Tibial nerve (tissue), 4 donors: ENCODE results near the gene C3orf22.

ENCODE experiments used
- EP300 ChIP-seq, 2 donors: sonication (generic); formaldehyde crosslinking; IDR thresholded peaks; one replicate each; pipeline ENCODE4 v1.6.1; 2017; ENCODE audit warnings: antibody characterized with exemption in 2 of 2, mild to moderate bottlenecking in 1 of 2
- TF ChIP-seq, protein P1 (sequence below), 5 experiments: fragments of 200-600 bp in 3 of 5; fragments of 450-650 bp in 2 of 5; sonication (generic) in 3 of 5; IDR thresholded peaks; one replicate each; pipeline ENCODE4 v1.5.1; 2016 to 2019; ENCODE audit warnings: antibody characterized with exemption in 5 of 5, mild to moderate bottlenecking in 3 of 5, moderate library complexity in 2 of 5

- TF ChIP-seq, protein P1, sequence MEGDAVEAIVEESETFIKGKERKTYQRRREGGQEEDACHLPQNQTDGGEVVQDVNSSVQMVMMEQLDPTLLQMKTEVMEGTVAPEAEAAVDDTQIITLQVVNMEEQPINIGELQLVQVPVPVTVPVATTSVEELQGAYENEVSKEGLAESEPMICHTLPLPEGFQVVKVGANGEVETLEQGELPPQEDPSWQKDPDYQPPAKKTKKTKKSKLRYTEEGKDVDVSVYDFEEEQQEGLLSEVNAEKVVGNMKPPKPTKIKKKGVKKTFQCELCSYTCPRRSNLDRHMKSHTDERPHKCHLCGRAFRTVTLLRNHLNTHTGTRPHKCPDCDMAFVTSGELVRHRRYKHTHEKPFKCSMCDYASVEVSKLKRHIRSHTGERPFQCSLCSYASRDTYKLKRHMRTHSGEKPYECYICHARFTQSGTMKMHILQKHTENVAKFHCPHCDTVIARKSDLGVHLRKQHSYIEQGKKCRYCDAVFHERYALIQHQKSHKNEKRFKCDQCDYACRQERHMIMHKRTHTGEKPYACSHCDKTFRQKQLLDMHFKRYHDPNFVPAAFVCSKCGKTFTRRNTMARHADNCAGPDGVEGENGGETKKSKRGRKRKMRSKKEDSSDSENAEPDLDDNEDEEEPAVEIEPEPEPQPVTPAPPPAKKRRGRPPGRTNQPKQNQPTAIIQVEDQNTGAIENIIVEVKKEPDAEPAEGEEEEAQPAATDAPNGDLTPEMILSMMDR (IDR thresholded peaks at IDR 0.05) = no peak
- TF ChIP-seq EP300 (IDR thresholded peaks at IDR 0.05) = no peak
Observed at GRCh38 chr3:126501736-126502135, 57.0 kb downstream of the C3orf22 start.
